Left lung (tissue), 10 donors: ENCODE data around the gene EOMES. TPM values are rescaled to one million over a fixed set of nuclear protein-coding genes. Genes with fewer than 3 reads are reported as not detected.

ENCODE experiments used
- ATAC-seq: fragments of 200-7000 bp; cut with Tn5 transposase; one replicate; pipeline ENCODE4 v1.9.1; 2020; ENCODE audit warnings: moderate library complexity
- DNase-seq, 4 donors: peaks; one replicate each; pipeline ENCODE4 v3.0.0-alpha.2; 2013 to 2020
- H3K27ac ChIP-seq, 2 donors: fragments of 200-600 bp; sonication (generic) in 1 of 2; one replicate each; pipeline versions ENCODE4 v1.5.0 to v1.8.0; 2020 to 2021
- H3K27me3 ChIP-seq, 2 donors: fragments of 200-600 bp; sonication (generic) in 1 of 2; one replicate each; pipeline versions ENCODE4 v1.5.0 to v1.8.0; 2020 to 2021
- H3K36me3 ChIP-seq, 2 donors: fragments of 200-600 bp; sonication (generic) in 1 of 2; one replicate each; pipeline versions ENCODE4 v1.5.0 to v1.8.0; 2020 to 2021
- H3K4me1 ChIP-seq, 2 donors: fragments of 200-600 bp; one replicate each; pipeline ENCODE4 v1.8.0; 2021
- H3K4me3 ChIP-seq, 2 donors: fragments of 200-600 bp; sonication (generic) in 1 of 2; one replicate each; pipeline versions ENCODE4 v1.5.0 to v1.8.0; 2020 to 2021; ENCODE audit warnings: mild to moderate bottlenecking in 1 of 2
- H3K9me3 ChIP-seq, 2 donors: fragments of 200-600 bp; sonication (generic) in 1 of 2; one replicate each; pipeline versions ENCODE4 v1.5.0 to v1.8.0; 2020 to 2021
- CTCF ChIP-seq, 2 donors: fragments of 200-600 bp; sonication (generic) in 1 of 2; IDR thresholded peaks; one replicate each; pipeline versions ENCODE4 v1.5.0 to v1.8.0; 2021; ENCODE audit warnings: antibody characterized with exemption in 2 of 2
- intact Hi-C, 2 donors: fragments of 100-400 bp; cut with DNase I; formaldehyde crosslinking; loops; one replicate each; pipeline versions ENCODE4 v1.11.2 to v1.14.2; 2022
- polyA plus RNA-seq, 6 donors: library from polyadenylated mRNA; unstranded; fragments of 120-200 nt; gene quantifications; one replicate each; pipeline ENCODE4 v1.2.1, GENCODE V29; 2013; ENCODE audit not compliant: insufficient read length in 6 of 6
- total RNA-seq, 2 donors: library from RNA; stranded (reverse); fragmentation: NEBNext Ultra II Directional; extraction: Animal tissue kit (Norgen Biotek cat#: 25700); gene quantifications; one replicate each; pipeline ENCODE4 v1.2.1, GENCODE V29; 2021
- donor health status: DM: no; HTN: yes; CAD: no.
- donor health status: DM: no; HTN: no; CAD: no.

EOMES gene
- total and polyA plus RNA-seq, 8 donors = 0.21 to 0.94 (median 0.41) TPM

- DNase-seq (no peak), ATAC-seq (no peak)
- H3K27me3 ChIP-seq = peaks cover 98 to 100% of the 10 kb centered on the region in 2 donors
- H3K36me3 ChIP-seq = no peaks in the 10 kb centered on the region
- intact Hi-C loops = no loop called here
- TF ChIP-seq CTCF (IDR thresholded peaks at IDR 0.05) = no peak
- H3K9me3 ChIP-seq = no peaks in the 10 kb centered on the region
- peaks cover 13 to 49% of the 10 kb centered on the region in 2 donors for H3K4me1 ChIP-seq
- no peak overlapping the region for H3K4me3 ChIP-seq
- no peak overlapping the region for H3K27ac ChIP-seq
These were observed 4.1 kb upstream of the EOMES start for GRCh38 chr3:27726240-27726639.

- no peaks in the 10 kb centered on the region for H3K9me3 ChIP-seq
- no peak for TF ChIP-seq CTCF (IDR thresholded peaks at IDR 0.05)
- no peak for DNase-seq
- peaks cover 15 to 48% of the 10 kb centered on the region in 2 donors for H3K4me1 ChIP-seq
- no peaks in the 10 kb centered on the region for H3K36me3 ChIP-seq
- intact Hi-C loops = no loop called here
- H3K27me3 ChIP-seq = peaks cover 98 to 100% of the 10 kb centered on the region in 2 donors
- ATAC-seq = no peak
- no peak overlapping the region for H3K27ac ChIP-seq
- no peak overlapping the region for H3K4me3 ChIP-seq
These were observed 2.5 kb upstream of the EOMES start for GRCh38 chr3:27724459-27725197.

- H3K27me3 ChIP-seq = peaks cover 97 to 100% of the 10 kb centered on the region in 2 donors
- H3K4me3 ChIP-seq = no peak overlapping the region
- no peak overlapping the region for H3K27ac ChIP-seq
- DNase-seq (no peak), ATAC-seq (no peak)
- H3K36me3 ChIP-seq = no peaks in the 10 kb centered on the region
- H3K4me1 ChIP-seq = peaks cover 15 to 45% of the 10 kb centered on the region in 2 donors
- TF ChIP-seq CTCF (IDR thresholded peaks at IDR 0.05) = no peak
- intact Hi-C loops = no loop called here
- H3K9me3 ChIP-seq = no peaks in the 10 kb centered on the region
These were observed 1.8 kb upstream of the EOMES start for GRCh38 chr3:27723815-27724458.

- no peak overlapping the region for H3K4me3 ChIP-seq
- intact Hi-C loops = no loop called here
- no peak for TF ChIP-seq CTCF (IDR thresholded peaks at IDR 0.05)
These were observed 1.3 kb upstream of the EOMES start for GRCh38 chr3:27723456-27723814.

GRCh38 chr3:27723001-27723445, 900 bp upstream of the EOMES start:
- Histone ChIP-seq H3K36me3 (no peaks in the 10 kb centered on the region), H3K4me1 (peaks cover 15 to 38% of the 10 kb centered on the region in 2 donors), H3K4me3 (no peak overlapping the region), H3K27ac (no peak overlapping the region), H3K27me3 (peaks cover 88 to 100% of the 10 kb centered on the region in 2 donors), H3K9me3 (no peaks in the 10 kb centered on the region)
- DNase-seq (no peak), ATAC-seq (no peak)
- no peak for TF ChIP-seq CTCF (IDR thresholded peaks at IDR 0.05)
- intact Hi-C loops = no loop called here

More at GRCh38 chr3:27723456-27723814, 1.3 kb upstream of the EOMES start:
- no peaks in the 10 kb centered on the region for H3K36me3 ChIP-seq
- ATAC-seq (no peak), DNase-seq (no peak)
- peaks cover 92 to 100% of the 10 kb centered on the region in 2 donors for H3K27me3 ChIP-seq
- H3K9me3 ChIP-seq = no peaks in the 10 kb centered on the region
- peaks cover 15 to 40% of the 10 kb centered on the region in 2 donors for H3K4me1 ChIP-seq
- H3K27ac ChIP-seq = no peak overlapping the region
